M059J (cell line): ENCODE data around the gene DDN. TPM values are rescaled to one million over a fixed set of nuclear protein-coding genes. Genes with fewer than 3 reads are reported as not detected.

ENCODE experiments used
- DNase-seq: peaks from one replicate; pipeline ENCODE4 v3.0.0-alpha.2; 2012; ENCODE audit warnings: low read depth
- total RNA-seq: library from RNA; depleted of rRNA; stranded (reverse); fragments of >200 nt; shearing (Covaris generic); gene quantifications from 2 replicates; pipeline ENCODE4 v1.2.3, GENCODE V29; 2014

DDN gene
- total RNA-seq, 1 experiment from 2014 or later = not detected

DNA sequence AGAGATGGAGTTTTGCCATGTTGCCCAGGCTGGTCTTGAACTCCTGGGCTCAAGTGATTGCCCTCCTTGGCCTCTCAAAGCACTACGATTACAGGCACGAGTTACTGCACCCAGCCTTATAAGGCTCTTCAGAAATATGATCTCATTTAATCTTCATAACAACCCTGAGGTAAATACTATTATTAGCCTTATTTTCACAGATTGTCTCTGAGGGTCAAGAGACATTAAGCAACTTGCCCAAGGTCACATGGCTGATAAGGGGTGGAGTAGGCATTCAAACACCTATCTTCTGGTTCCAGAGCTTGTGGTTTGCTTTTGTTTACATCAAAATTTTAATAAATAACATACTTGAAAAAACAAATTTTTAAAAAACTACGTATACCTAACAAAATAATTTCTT is 14.3 kb upstream of the DDN start:
- DNase-seq = no peak

DNA sequence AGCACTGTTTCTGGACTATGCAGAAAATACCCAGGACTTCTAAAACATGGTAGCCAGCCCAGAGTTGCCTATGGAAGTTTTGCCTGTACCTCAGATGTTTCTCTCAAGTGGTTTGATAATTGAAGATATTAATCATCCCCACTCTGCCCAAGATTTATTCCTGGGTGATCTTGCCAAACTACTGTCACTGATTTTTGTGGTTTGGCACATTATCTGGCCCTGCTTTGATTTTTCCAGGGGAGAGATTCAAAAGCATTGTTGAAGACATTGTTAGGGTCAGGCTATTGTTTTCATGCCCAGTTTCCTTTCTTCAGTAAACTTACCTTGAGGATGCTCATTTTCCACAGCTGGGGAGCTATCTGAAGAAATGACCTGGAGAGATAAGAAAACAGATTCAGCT is 13.6 kb upstream of the DDN start:
- no peak for DNase-seq

DNA sequence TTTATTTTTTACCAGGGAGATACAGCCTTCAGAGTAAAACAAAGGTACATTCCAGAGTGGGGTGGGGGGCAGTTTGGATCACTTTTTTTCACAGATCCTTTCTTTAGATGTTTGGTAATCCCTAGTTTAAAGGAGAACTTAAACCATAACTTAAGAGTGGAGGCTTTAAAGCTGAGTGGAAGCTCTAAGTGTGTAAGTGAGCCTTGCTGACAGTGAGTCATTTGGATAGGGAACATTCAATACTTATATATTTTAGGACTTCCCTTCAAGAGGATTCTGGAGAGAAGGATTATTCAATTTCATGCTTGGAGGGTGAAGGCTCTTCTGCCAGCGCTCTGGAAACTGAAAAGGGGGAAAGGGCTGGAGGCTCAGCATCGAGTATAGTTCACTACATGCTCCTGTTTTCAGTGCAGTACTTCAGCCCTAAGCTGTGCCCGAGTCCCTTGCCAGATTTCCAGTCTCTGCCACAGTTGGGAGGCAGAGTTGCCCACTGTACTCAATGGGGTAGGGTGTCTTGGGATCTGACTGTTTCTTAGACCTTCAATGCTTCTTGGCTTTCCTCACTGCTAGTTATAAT is 11.0 kb upstream of the DDN start:
- DNase-seq = no peak

DNA sequence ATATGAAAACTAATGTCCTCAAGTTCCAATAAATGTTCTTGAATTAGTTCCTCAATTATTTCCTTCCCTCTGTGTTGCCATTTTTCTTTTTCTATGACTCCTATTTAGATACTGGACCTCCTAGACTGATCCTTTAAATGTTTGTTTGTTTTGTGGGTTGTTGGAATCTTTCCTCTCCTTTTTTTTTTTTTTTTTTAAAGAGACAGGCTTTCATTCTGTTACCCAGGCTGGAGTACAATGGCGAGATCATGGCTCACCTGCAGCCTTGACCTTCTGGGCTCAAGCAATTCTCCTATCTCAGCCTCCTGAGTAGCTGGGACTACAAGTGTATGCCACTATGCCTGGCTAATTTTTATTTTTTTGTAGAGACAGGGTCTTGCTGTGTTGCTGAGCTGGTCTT is 9.8 kb upstream of the DDN start:
- DNase-seq = peak; percentile 17

DNA sequence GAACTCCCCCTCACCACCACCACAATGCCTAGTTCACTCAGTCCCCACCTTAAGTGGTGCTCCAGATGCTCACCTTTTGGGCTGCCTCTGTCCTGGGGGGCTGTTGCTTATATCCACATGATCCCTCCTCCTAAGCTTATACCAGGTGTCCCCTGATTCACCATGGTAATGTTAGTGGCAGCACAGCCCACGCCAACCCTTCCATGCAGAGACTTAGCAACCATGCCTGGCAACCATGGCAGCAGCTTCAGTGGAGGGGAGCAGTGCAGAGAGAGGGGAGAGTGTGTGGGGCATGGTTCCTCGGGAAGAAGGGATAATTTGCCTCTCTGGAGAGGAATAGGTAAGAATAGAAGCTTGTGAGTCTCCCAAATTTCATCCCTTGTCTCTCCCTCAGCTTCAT is 1.2 kb upstream of the DDN start:
- DNase-seq = no peak

DNA sequence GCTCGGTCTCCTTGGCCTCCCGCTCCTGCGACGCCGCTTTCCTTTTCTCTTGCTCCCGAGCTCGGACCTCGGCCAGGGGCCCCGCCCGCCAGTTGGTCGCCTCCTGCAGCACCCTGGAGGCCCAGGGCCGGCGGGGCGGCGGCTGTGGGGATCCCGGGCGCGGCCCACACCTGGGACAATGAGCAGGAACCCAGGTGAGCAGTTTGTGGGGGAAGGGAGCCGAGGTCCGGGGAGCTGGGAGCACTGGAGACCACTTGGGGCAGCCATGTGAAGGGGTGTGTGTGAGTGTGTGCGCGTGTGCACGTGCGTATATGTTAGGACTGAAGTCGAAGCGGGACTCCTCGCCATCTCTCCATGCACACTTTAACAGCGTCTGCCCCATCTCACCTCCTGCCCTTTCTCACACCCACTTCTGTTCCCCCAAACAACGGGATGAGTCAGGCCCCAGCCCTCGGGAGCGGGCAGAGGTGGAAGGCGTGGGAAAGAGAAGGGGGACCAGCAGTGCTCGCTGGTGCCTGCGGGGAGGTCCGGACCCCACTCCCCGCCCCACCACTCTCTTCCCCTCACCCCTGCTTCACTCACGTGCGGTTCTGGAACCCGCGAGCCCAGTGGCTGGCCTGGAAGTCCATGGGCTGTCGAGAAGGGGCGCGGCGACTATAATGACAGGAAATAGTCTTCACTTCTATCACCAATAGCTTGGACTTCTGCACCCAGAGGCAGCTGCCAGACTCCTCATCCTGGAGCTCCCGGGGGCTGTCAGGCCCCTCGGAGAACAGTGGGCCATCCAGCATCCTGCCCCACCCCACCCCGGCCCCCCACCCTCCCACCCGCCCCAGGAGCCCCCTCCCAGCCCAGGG is 450 bp downstream of the DDN start:
- peak; percentile 40 for DNase-seq

DNA sequence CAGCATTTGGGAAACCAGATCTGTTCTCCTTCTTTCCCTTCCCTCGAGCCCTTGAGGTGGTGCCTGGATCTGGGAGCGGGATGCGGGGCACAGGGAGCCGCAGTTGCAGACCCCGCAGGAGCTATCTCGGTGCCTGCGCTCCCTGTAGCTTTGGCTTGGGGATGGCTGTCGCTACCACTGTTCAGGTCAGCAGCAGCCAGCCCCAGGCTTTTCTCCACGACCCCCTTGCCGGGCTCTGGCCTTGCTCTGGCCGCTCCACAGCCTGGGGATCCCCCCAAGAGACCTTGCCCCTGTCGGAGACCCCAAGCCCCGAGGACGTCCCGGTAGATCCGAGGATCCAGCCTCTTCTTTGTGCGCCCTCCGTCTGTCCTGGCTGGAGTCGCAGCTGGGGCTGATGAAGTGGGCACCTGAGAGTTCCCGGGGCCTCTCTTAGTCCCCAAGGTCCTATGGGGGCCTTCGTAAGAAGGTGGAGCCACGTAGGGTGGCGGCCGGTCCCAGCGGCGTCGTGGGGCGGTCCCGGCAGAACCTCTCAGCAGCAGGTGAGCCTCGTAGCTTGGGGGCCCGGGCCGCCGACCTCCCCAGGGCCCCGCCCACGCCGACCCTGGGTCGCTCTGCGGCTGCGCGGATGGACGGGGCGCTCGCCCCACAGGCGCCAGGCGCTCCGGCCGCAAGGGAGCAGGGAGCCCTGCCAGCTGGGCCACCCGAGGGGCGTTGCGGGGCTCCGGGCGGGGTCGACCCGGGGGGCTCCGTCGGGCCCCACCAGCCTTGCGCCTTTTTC is 1.3 kb downstream of the DDN start:
- DNase-seq = no peak

DNA sequence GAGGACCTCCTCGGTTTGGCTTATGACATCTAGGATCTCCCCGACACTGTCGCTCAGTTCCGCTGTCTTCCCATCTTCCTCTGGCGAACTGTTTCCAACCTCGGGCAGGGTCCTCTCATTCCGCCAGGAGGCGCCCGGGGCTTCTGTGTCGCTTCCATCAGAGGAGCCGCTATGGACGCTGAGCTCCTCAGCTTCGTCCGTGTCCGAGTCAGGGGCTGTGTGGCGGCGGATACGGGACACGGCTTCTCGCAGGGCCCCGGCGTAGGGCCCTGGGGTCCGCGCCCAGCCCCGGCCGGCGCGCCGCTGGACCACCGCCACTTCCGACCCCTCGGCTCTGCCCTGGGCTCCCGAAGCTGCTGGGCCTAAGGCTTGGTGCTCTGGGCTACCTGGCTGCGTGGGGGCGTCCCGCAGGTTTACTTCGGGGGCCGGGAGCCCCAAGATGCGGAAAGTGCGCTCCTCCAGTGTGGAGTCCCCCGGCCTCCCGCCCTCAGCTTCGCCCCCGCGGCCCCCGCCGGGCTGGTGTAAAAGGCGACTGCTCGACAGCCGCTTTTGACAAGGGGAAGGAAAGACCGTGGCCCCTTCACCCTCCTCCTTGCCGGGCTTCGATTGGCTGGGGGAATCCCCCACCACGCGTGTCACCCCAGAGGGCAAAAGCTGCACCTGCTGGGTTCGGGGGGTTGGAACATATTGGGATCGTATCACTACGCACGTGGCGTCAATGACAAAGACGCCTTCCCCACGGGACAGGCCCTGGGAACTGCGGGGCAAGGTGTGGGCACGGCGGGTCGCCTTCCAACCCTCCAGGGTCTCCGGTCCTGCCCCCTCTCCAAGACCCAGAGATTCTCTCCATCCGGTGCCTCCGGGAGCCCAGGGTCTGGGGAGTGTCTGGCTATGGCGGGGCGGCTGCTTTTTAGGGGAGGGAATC is 2.1 kb downstream of the DDN start:
- DNase-seq = peak; percentile 67

DNA sequence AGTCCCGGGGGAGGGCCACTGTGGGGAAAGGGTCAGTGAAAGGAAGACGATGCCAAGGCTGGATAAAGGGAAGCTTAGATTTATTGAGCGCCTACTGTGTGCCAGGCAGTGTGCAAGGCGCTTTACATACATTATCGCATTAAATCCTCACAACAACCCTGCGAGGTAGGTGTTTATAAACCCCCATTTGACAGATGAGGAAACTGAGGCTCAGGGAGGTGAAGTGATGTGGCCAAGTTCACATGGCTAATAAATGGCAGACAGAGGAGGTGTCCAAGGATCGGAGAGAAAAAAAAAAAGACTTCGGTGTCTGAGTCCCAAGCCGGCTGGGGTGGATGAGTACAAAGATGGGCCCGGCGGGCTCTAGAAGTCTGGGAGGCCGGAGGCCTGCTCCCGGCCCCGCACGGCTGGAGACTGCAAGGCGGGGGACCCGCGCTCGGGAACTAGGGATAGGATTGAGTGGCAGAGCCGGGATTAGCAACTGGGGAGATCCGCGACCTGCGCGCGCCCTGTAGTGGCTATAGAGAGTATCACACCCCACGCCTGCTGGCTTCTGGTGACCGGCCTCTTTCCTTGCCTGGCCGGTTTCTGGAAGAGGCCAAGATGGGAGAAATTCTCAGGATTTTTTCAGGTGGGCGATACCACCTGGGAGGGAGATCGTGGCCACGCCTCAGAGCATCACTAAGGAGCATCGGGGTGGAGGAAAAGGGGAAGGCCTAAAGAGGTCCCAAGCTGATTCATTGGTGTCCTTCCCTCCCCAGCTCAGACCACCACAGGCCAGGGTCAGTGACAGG is 3.9 kb downstream of the DDN start:
- peak; percentile 77 for DNase-seq

DNA sequence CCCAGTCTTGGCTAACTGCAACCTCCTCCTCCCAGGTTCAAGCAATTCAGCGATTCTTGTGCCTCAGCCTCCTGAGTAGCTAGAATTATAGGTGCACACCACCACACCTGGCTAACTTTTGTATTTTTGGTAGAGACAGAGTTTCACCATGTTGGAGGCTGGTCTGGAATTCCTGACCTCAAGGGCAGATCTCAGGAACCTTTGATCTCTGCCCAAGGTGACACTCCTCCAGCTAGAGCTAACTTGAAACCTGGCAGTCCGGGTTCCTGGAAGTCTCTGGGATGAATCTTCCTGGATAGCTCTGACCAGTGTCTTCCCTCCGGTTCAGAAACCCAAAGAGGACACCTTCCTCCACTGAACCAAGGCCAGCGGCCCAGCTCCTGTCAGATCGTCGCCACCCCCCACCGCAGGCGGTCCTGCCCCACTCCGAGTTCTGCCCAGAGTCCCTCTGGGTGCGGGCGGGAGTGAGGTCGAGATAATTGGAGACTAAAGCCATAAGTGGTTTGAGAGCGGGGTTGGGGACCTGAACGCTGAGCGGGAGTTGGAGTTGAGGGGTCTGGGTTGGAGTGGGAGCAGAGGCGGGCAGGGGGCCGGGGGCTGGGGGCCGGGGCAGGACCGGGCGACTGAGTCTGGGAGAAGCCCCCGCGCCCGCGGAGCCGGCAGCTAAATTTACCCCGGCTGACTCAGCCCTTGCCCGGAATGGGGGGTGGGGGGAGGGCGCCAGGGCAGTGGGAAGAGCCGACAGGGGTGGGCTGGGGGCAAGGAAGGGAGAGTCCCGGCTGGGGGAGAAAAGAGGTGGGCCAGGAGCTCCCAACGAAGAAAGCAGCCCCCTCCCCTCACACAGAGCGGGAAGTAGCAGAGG is 4.7 kb downstream of the DDN start:
- DNase-seq = no peak

DNA sequence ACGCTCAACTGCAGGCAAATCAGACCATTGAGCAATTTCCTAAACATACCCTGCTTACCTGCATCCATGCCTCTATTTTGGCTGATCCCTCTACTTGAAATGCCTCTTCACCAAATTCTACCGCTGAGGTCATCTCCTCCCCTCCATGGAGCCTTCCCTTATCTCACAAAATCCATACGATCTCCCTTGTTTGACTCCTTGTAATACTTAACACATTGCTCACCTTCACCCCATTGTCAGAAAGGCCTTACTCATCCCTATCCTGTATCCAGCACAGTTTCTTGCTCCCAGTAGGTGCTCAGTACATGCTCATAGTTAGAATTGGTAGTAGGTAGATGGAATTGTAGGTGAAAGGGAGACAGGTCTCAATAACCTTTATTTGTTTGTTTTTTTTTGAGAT is 5.4 kb downstream of the DDN start:
- DNase-seq = no peak

DNA sequence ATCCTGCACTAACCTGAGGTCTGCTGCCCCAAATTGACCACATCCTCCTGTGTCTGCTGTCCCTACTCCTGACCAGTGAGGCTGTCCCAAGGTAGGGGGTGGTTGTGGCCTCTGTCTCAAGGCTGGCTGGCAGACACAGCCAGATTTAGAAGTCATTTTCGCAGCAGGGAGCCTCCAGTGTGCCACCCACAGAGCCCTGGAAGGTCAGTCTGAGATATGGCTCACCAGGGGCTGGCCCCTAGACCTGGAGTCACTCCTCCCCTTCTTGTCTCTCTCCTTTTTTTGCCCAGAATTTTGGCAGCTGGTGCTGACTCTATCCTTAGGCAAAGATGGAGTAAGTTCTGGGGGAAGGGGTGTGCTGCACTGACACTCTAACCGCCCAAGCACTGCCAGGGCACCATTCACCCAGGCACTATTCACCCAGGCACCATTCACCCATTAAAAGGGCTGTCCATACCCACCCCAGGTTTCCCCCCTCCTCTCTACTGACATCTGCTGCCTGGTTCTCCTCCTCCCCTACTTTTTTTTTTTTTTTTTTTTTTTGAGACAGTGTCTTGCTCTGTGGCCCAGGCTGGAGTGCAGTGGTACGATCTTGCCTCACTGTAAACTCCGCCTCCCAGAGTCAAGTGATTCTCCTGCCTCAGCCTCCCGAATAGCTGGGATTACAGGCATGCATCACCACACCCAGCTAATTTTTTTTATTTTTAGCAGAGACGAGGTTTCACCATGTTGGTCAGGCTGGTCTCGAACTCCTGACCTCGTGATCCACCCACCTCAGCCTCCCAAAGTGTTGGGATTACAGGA is 7.7 kb downstream of the DDN start:
- no peak for DNase-seq

DNA sequence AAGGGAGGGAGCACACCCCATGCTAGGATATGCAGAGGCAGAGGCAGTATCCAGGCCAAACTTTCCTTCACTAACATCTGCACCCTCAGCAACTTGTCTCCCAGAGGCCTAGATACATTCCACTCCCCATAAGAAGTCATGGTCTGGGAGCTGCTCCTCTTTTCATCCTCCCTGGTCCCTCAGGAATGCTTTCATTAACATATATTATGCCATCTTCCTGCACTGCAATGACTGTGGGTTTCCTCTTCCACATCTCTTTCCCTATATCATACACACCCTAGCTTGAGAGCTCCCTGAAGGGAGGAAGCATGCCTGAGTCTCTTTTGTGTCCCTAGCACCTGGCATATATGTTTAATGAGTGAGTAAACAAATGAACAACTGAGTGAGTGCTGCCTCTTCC is 8.6 kb downstream of the DDN start:
- DNase-seq = no peak

DNA sequence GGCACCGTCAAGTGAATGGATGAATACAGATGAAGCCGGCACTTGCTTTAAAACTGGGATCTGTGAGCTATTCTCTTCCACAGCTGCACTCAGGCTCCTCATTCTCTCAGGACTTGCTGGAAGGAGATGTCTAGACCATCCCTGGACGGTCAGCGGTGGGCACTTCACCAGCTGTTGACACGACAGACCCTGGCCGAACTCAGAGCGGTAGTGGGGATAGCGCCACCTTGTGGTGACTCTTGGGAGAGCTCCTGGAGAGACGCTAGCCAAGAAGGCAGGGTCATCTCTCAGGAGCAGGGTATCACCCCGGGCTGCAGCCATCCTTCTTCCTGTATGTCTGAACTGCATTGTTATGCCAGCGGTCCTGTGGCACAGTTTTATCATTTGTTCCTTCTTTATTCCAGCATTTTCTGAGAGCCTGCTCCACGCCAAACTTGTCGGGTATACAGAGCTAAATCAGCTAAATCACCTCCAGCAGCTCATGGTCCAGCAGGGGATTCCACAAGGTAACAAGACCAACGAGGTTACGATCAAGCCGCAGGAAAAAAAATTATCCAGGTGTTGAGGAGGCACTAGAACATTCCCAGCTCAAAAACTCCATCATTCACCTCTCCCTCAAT is 11.0 kb downstream of the DDN start:
- DNase-seq = peak; percentile 46

DNA sequence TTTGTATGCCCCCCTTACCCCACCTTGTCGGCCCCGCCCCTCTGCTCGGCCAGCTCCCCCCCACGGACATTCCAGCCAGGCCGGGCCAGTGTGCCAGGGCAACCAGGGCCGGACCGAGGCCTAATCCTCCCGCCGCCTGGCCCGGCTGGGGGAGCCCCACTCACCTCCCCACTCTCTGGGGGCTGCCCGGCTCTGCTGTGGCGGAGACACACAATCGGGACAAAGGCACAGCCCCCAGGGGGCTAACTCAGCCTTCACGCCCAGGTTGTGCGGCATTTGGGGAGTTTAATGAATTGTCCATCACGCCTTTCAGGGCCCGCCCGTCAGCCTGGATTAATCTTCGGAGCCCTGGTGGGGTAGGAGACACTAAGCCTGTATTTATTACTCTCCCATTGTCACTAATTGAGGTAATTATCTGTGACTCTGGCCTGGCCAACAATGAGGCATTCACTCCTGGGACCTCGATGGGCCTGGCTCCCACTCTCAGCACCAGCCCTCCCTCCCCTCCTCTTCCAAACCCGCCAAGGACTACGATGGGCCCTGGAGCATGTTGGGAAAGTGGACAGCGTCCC is 12.4 kb downstream of the DDN start:
- DNase-seq = no peak

DNA sequence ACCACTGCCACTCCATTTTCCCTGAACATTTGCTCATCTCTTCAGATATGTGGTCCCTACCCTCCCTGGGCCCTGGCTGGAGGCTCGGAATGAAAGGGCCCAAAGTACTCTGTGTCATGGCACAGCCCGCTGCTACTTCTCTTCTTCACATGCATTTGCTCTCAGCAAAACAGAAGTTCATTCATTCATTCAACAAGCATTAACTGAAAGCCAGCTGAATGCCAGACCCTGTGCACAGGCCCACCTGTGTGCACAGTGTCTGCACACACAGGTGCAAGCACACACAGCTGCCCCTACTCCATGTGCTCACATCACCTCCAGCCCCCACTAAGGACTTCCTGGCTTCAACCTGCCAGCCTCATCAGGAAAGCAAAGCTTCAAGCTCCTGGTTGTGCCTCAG is 13.3 kb downstream of the DDN start:
- no peak for DNase-seq

DNA sequence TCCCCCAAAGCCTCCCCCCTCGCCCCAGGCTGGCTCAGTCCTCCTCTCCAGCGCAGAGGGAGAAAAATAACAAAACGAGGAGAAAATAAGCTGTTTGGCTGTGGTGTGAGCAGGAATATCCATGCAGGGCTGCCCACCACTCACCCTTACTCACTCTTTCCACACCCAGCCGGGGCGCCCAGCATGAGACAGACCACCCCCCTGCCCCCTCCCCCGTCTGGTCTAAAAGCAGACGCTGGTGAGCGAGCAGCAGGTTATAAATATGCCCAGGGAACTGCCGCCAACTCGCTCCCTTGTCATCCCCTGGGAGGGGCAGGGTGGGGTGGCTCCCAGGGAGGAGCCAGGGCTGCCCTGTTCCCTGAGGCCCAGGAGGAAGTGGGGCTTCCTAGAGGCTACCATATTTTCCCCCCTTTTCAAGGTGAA is 13.7 kb downstream of the DDN start:
- DNase-seq = no peak

DNA sequence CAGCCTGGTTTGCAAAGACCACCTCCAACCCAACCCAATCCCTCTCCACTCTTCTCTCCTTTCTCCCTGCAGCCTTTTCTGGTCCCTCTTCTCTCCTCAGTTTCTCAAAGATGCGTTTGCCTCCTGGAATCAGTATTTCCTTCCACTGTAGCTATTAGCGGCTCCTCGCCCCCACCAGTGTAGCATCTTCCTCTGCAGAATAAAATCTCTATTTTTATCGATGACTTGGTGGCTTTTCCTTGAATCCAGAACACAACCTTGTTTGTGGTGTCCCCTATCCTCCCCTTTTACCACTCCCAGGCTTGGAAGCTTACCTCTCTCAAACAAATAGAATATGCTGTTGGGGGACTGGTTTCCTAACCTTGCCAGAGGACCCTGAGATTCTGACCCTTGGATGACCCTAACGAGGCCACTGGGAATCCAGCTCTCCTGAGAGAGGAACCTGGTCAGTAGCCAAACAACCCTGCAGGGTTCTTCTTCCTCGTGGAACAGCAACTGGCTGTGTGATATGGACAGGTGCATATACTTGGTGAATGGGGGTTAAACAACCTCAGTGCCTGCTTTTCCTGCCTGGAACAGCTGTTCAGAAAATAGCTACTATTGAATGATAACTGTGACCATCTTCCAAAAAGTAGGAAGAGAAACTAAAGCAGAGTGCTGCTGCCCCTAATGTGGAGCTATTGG is 16.6 kb downstream of the DDN start:
- no peak for DNase-seq
